ENCODE data around the gene SERTAD2.

Gene SERTAD2

DNA sequence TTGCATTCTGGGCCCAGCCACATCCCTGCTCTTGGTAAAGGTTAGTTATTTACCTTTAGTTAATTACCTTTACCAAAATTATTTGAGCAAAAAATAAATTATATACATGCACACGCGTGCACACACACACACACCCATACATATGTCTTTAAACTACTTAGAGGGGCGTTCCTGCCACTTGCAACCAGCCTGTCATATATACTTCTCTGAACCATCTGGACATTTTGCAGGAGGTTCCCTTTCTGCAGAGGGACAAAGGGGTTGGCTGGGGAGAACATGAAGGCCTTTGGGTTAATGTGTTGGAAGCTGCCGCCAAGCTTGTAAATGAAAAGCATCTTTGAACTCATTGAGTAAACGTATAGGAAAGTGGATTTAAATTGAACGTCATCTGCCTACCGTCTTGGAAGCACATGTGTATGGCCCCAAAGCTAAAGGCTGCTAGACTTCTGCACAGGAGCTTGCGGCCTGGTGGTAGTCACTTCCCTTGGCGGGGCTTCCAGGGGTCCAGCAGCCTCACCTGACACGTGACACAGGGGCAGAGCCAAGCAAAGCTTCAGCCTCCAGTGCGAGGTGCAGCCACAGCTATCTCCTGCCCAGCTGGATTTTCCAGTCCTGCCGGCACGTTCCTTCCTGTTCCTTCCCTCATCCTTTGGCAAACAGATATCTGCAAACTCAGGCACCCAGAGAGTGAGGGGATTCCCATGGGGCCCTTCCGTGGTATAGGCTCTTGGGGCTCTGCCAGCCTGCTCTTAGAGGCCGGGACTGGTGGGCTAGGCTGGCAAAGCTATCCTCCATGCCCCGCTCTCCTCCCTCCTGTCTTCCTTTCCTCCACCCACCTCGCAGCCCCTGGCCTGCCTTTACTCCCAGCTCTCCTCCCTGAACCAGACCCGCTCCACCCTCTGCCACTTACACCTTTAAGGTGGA, 46.1 kb downstream of the SERTAD2 start:
- DNase-seq: no peak

DNA sequence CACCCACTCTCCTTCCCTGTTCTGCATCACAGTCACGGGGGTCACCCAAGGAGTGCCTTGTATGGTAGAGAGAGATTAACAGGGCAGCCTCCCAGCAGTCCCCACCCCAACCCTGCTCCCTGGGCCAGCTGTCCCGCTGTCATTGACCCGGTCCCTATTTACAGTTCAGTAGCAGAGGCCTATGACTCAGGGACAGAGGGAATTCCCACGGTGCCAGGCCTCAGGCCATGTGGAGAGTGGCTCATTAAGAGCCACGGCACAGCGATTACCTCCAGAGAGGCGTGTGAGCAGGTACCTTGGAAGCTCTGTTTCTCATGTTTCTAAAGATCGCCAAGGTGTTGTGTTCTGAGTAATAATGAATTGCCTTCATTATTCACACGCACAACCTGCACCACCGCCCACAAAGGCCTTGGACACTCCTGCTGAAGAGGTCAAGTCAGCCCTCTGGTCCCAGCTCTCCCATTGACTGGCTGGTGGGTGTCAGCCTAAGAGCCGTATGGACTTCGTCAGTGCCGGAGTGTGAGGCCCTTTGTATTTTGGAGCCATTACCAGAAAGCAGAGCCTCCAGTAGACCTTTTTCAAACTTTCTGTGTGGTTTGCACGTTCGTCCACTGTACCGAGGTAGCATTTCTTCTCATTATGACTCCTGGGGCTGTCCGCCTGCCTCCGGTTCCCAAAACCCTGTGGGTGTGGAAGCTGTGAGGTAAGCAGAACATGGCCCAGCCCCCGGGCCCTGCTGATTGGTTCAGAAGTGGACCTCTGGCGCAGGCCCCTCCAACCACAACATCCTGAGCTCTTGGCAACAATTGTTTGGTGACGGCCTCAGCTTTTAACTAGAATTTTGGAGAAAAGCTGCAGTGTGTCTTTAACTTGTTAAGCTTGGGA, 47.0 kb downstream of the SERTAD2 start:
- peak; percentile 76 to 77 for DNase-seq

DNA sequence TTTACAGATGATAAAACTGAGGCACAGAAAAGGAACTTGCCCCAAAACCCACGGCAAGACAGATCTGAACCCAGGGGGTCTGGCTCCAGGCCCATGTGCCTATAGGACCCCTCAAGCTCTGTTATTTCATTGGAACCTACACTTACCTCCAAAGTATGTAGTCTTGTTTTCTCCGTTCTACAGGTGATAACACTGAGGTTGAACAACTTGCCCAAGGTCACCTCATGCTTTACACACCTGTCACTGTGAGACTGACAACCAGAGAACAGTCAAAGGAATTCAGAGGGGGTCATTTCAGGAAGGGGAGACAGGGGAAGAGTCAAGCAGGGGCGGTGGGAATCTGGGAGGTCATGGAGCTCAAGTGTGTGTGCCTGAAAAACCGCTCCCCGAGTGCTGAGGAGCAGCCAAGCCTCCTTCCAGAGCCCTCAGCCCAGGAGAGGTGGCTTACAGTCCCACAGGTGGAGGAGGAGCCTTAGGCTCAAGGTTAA, 47.7 kb downstream of the SERTAD2 start:
- no peak for DNase-seq

DNA sequence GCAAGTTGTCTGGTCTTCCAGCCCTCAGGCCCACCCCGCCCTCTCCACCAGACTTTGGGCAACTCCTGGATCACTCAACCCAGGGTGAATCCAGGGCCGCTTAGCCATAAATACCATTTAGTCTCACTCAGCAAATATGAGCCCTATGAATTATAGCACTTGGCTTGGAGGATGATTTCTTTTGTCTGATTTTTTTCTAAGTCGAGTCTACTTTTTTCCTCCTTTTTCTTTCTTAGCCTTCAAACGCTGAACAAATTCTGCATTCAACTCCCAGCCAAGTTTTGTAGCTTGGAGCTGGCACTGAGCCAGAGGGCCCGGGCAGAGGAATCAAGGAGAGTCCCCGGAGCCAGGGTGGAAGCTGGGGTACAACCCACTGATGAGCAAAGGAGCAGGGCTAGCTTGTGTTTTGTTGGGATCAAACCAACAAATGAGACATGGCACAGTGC, 48.7 kb downstream of the SERTAD2 start:
- DNase-seq: no peak

DNA sequence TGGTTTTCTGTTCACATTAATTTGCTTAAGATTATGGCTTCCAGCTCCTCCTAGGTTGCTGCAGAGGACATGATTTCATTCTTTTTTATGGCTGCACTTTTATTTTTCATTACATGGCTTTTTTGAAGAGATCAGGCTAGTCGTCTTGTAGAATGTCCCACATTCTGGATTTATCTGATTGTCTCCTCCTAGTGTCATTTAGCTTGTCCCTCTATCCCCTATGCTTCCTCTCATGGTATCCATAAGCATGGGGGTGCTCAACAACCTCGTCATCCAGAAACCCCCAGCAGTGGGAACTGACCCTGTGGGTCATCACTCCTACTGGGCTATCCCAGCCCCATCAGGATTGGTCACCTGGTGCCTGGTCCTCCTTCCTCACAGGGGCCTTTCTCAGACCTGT, 49.6 kb downstream of the SERTAD2 start:
- DNase-seq: no peak

DNA sequence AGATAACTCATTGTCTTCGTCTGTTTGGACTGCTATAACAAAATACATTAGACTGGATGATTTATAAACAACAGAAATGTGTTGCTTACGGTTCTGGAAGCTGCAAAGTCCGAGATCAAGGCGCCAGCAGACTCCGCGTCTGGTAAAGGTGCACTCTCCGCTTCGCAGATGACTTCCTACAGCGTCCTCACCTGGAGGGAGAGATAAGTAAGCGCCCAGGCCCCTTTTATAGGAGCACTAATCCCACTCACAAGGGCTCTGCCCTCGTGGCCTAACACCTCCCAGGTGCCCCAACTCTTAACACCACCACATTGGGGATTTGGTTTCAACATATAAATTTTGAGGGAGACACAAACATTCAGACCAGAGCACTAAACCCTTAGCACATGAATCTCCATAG, 51.3 kb downstream of the SERTAD2 start:
- DNase-seq: no peak

DNA sequence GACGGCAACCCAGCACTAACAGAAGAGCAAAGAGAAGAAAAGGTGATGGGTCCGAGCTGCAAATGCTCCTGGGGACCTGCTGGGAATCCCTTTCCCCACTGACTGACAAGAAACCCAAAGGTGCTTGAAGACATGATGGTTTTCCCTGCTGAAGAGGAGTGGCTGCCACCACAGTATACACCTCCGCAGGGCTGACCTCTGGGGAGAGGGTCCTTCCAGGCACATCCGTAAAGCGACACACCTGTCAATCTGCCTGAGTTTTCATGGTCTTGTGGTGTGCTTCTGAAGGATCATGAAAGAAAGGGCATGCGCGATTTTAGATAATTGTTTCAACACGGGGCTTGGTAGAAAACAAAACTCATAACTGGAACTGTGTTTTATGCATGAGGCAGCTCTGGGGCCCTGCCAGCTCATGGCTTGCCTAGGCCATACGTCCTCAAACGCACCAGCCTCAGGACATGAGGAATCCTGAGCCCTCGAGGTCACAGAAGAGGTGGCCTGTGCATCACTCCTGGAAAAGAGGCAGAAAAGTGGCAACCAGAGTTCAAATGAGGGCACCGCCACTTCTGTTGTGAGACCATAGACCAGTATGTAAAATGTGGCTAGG, 51.8 kb downstream of the SERTAD2 start:
- DNase-seq: no peak

DNA sequence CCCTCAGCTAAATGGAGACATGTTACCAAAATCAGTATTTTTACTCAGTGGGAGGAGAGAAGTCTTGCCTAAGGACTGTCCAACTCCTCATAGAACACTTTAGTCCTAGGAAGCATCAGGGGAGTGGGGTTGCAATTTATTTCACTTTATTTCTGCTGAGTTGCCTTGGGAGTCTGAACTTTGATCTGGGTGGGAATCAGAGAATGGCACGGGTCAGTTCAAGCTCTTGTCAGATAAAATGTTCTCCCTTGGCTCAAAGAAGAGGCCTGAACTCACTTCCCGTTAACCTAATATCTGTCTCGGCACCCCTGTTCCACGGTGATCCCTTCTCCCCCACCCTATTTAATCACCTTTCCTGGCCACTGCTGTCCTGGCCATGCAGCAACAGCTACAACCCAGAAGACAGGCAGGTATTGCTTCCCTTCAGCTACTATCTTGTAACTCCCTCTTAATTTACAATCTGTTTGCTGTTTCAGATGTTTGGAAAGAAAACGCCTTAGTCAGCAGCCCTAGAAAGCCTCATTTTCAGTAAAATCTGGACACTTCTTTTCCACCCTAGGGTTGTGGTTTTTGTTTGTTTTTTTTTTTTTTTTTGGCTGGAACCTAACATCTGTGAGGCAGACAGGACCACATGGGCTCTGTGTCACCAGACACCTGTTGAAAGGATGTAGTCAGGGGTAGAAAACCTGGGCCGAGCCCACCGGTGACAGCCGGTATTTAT, 52.5 kb downstream of the SERTAD2 start:
- DNase-seq: no peak

DNA sequence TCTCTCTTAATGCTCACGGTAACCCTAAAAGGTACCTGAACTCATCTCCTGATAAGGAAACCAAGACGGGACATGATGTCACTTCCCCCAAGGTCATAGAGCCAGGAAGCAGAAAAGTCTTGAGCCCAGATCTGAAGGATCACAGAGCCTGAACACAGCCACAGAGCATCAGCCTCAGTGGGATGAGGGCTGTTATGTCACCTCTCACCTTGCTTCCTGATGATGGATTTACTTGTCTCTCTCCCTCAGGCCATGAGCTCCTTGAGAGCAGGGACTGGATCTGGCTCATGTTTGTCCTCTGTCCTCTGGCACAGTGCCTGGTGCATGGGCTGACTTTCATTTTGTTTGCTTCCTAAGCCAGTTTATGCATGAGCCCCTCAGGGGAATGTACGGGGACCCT, 54.2 kb downstream of the SERTAD2 start:
- no peak for DNase-seq

DNA sequence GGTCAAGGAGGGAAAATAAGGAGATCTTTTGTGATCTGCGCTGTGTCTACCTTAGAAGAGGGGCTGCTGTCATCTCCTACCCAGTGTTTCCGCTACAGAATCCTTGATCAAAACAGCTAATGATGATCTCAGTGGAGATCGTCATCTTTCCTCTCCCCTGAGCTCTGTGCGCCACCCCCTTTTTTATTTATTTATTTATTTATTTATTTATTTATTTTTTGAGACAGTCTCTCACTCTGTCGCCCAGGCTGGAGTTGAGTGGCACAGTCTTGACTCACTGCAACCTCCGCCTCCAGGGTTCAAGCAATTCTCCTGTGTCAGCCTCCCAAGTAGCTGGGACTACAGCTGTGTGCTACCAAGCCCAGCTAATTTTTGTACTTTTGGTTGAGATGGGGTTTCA, 55.5 kb downstream of the SERTAD2 start:
- DNase-seq: no peak

DNA sequence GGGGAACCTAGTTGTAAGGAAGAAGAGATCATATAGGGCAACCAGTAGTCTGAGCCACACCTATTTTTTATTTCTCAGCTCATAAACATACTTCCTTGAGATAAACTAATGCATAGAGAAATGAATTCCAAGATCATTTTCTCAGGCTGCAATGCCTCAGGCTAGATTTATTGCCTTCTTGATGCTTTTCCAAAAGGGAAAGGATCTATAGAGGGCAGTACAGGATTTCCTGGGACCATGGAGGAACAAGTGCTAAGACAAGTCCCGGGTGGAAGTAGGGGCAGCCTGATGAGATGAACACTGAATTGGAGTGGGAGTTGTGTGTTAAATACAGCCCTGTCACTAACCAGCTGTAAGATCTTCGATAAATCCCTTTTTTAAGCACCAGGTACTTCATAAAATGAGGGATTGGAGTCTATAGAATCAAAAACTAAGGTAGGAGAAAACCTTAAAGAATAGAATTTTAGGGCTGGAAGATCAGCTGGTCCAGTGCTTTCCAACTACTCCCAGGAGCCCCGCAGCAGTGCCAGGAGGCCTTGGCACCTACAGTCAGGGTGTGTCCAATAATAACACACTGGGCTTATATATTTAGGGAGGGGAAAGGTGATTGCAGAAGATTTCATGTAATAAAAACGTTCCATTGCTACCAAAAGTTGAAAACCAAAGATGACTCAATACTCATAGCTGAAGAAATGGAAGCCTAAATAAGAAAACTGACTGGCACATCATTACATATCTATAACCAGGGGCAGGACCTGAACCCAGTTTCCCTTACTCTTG, 58.1 kb downstream of the SERTAD2 start:
- no peak for DNase-seq

DNA sequence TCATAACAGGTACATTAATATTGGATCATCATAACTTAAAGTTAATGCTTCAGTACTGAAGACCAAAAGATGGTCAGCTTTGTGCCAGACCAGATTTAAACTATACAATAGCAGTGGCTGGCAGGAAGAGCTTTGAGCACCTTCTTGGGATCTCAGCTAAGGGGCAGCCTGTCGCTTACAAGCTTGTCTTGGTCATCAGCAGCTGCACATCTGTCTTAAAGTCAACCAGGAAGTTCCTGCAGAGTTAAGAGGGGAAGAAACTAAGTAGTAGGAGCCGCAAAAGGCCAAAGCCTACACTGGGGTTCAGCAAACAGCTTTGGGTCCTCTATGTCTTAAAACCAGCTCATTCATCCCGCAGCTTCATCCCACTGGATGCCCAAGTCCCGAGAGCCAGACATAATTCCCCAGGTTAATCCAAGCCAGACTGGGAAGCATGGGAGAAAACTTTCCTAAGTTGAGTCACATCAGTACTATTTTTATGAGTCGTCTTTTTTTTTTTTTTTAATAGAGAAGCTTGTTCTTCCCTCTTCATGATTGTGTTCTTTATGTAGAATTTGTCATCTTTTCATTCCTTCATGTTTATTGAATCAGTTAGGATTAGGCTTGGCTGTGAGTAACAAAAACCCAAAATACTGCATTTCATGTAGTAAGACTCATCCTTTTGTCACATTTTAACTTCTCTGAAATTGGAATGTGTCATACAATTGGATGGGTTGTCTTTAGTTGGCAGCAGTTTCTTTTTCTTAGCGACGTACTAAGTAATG, 59.3 kb downstream of the SERTAD2 start:
- no peak for DNase-seq

DNA sequence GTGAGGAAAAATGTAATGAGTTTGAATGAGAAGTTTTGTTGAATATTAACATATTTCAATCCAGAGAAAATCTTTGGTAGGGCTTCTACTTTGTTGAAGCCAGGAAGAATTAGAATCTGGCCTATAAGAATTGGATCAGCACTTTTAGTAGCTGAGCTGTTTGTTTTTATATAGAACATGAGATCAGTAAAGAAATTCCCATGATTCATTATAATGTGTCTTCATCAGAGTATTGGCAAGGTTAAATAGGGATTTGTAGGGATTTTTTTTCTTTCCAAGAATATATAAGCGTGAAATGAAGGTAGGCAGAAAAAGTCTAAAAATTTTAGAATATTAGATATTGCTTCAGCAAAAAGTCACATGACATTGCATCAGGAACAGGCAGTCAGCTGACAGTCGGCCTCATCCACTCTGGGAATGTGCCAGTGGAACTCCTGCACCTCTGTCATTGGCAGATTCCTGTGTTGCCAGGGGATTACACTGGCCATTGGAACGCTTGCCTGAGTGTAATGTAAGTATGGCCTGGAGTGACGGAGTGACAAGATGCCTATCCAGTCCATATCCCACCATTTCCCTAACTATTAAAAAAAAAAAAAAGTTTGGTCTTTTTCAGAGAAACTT, 60.6 kb downstream of the SERTAD2 start:
- no peak for DNase-seq

DNA sequence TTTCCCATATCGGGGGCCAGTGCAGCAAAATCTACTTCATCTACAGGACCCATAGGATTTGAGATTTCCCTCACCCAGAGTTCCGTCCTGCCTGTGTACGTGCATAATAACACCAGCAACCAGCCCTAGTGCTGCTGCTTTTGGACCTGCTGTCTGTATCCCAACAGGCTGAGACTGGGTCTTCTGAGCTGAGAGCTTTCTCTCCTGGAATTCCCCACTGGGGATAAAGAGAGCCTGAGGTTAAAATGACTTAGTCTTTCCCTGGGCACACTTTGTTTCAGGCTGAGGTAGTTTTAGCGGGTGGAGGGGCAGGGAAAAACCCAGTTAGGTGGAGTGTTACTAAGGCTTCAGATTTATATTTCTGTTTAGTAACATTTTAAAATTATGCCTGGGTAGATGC, 62.5 kb downstream of the SERTAD2 start:
- no peak for DNase-seq

DNA sequence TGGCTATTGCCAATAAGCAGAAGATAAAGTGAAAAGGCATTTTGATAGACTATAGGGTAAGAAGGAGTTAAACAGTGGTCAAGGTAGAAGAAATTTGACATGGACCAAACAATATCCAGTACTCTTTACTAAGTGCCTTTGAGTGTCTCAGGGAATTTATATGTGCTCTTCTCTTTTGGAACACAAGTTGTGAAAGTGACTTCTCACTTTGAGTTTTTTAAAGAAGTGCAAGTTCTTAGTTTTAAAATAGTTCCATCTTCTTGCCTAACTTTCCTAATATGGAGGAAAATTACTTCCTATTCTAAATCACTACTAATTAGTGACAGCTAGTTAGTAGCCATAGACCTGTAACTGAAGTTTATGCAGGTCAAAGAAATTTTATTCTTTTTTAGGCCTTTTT, 66.2 kb downstream of the SERTAD2 start:
- DNase-seq: no peak

DNA sequence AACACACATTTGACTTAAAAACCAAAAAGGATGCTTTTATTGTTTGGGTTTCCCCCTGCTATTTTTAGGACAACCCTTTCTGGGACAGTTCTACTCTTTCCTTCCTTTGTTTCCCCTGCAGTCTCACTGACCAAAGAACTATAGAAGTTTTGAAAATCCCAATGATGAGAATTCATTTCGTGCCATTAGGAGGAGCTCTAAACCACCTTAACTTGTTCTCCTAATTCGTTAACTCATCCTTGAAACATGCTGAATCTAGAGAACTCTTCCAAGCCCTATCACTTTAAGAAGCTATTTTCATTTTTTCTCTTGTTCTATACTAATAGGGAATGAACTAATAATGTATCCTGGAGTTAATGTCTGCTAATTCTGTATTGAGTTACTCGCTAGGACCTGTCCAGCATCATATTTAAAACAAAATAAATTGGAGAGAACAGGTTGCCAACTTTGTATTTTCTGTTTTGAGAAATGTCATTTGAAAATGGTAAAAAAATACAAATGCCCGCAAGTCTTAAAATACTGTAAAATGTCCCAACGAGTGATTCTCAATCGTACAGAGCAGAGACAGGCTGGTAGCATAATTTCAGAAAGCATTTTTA, 66.7 kb downstream of the SERTAD2 start:
- DNase-seq: no peak

DNA sequence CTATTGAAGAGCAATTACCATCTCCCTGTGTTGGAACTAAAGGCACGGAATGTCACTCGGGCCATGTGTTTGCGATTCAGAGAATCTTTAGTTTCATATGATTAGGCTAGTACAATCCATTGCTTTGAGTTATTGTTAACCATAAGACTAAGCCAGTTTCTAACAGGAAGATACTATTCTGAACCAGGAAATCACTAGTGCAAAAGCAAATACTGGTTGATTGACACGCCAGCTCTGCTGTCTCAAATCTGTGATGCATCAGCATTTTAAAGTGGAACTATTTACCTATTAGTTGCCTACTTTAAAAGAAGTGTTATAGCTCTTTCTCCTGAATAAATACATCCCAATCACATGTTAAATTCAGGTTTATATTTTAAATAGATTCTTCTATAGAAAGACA, 67.7 kb downstream of the SERTAD2 start:
- DNase-seq: no peak

DNA sequence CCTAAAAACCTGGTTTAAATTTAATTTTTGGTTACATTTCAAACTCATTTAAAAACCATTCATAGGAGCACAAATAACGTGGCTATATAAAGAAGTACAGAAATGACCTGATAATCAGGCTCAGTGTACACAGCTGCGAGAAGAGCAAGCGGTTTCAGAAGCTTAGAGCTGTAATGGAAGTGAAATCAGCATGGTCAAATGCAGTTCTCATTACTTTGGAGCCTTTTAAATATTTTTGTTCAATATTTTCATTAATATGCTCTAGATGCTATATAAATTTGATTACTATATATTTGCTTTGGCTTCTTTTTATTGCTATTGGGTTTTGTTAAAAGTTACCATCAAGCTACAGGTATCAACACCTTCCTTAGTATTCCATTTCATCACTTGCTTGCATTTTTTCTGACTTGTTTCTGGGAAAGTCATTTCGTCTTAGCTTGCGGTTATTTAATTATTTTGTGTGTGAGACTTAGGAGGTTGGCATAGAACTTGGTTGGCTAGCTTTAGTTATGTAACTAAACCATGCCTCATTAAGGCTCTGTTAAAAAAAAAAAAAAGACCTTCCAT, 70.9 kb downstream of the SERTAD2 start:
- DNase-seq: no peak

DNA sequence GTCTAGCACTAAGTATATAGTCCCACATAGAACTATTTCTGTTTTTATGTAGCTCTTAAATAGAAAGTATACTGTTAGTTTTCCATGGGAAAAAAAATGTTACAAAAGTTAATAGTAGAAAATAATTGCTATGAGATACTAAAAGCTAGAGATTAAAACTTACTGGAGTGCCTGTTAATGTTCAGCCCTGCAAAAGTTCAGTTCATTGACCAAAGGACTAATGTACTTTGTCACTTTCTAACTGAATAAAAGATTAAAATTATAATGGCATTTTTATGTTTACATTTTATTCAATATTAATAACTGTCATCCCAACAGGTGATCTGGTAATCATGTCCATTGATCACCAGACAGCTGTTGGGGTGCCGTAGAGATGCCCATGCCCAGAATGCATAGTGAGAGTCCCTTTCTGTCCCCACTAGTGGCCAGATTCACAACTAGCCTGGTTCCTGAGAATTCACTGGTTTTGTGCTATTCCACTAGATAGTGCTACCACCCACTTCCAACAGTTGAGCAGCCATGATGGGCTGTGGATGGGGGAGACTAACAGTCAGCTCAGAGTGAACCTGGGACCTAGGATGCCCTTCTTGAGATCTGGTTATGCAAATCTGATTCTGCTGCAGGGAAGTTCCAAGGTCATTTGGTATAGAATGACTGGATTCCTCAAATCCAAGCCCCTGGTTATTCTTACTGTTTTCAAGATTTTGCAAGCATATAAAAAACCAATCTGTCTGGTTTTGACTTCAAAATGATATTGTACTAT, 71.8 kb downstream of the SERTAD2 start:
- DNase-seq: no peak

Measured in stimulated activated CD4-positive, alpha-beta T cell treated with anti-CD3 and anti-CD28 coated beads, Interleukin-2, amount 100 ng/mL, for 48 hours (primary cell).